Activated T-cell treated with anti-CD3 and anti-CD28 coated beads, Interleukin-2, amount 50 U/mL, for 48 hours (primary cell): ENCODE measurements around the gene SLC26A9.
"Not testable (repeated sequence)": the region's sequence is repeated elsewhere in the genome, so short reads cannot be mapped to it uniquely, and the experiment has no call there.

Experiments used
- DNase-seq, 2 experiments: peaks; one replicate each; pipeline ENCODE4 v3.0.0-alpha.2; 2020

SLC26A9 gene

GRCh38 chr1:205889006-205889405 is 54.2 kb downstream of the SLC26A9 start:
- DNase-seq = not testable (repeated sequence)

- no peak for DNase-seq
Measured at GRCh38 chr1:205883792-205884191, 59.5 kb downstream of the SLC26A9 start.

GRCh38 chr1:205880923-205881322 is 62.3 kb downstream of the SLC26A9 start:
- DNase-seq = no peak

- DNase-seq = no peak
Measured at GRCh38 chr1:205879974-205880373, 63.3 kb downstream of the SLC26A9 start.

- no peak for DNase-seq
Measured at GRCh38 chr1:205878026-205878425, 65.2 kb downstream of the SLC26A9 start.

- not testable (repeated sequence) for DNase-seq
Measured at GRCh38 chr1:205873148-205873547, 70.1 kb downstream of the SLC26A9 start.

- DNase-seq = no peak
Measured at GRCh38 chr1:205870236-205870635, 73.0 kb downstream of the SLC26A9 start.
